OCI-LY3 (cell line): ENCODE results near the gene DYNC1I1.

Experiments used
- EZH2phosphoT487 ChIP-seq: fragments of 200-600 bp; shearing (Covaris generic); IDR thresholded peaks from 2 replicates; pipeline ENCODE4 v1.6.1; 2018; ENCODE audit warnings: antibody characterized with exemption, mixed run types, low read depth
- TF ChIP-seq, protein P1 (sequence below): fragments of 200-600, 300-600 bp; sonication (generic); IDR thresholded peaks from 2 replicates; pipeline ENCODE4 v1.5.1; 2014; ENCODE audit warnings: antibody characterized with exemption, low read length, low read depth

DNA sequence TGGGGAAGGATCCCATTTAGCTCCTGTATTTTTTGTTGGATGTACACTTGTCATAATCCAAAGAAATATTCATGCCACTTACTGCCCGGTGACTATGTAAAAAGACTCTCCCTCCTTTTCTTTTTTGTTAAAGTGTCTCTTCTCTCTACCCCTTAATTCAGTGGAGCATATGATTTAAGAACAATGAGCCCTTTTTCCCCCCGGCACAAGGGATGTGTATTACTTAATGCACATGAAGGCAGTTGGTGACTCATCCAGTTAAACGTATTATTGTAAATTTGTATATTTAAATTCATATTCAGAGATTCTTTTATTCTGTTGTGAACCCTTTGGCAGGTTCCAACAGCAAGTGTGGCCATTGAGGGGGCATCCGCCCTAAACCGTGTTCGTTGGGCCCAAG is 307.7 kb downstream of the DYNC1I1 start:
- TF ChIP-seq, protein P1, sequence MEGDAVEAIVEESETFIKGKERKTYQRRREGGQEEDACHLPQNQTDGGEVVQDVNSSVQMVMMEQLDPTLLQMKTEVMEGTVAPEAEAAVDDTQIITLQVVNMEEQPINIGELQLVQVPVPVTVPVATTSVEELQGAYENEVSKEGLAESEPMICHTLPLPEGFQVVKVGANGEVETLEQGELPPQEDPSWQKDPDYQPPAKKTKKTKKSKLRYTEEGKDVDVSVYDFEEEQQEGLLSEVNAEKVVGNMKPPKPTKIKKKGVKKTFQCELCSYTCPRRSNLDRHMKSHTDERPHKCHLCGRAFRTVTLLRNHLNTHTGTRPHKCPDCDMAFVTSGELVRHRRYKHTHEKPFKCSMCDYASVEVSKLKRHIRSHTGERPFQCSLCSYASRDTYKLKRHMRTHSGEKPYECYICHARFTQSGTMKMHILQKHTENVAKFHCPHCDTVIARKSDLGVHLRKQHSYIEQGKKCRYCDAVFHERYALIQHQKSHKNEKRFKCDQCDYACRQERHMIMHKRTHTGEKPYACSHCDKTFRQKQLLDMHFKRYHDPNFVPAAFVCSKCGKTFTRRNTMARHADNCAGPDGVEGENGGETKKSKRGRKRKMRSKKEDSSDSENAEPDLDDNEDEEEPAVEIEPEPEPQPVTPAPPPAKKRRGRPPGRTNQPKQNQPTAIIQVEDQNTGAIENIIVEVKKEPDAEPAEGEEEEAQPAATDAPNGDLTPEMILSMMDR, result no peak
- no peak for TF ChIP-seq EZH2phosphoT487
